ENCODE results near the gene WSCD1. TPM values are rescaled to one million over a fixed set of nuclear protein-coding genes. Genes with fewer than 3 reads are reported as not detected.

The WSCD1 gene
- total RNA-seq, 1 donor from 2014 or later = 16.1 TPM

GRCh38 chr17:6170349-6170748 is 100.2 kb downstream of the WSCD1 start:
- Mint-ChIP-seq H3K27ac (no peak overlapping the region), H3K4me1 (ENCODE audit: unreplicated experiment) (peaks cover 23% of the 10 kb centered on the region), H3K4me3 (no peak overlapping the region), H3K36me3 (no peaks in the 10 kb centered on the region), H3K9me3 (peaks cover 10% of the 10 kb centered on the region), H3K27me3 (peaks cover 31% of the 10 kb centered on the region)
- DNase-seq (ENCODE audit: extremely low spot score, unreplicated experiment) = no peak
- TF ChIP-seq, protein P1, sequence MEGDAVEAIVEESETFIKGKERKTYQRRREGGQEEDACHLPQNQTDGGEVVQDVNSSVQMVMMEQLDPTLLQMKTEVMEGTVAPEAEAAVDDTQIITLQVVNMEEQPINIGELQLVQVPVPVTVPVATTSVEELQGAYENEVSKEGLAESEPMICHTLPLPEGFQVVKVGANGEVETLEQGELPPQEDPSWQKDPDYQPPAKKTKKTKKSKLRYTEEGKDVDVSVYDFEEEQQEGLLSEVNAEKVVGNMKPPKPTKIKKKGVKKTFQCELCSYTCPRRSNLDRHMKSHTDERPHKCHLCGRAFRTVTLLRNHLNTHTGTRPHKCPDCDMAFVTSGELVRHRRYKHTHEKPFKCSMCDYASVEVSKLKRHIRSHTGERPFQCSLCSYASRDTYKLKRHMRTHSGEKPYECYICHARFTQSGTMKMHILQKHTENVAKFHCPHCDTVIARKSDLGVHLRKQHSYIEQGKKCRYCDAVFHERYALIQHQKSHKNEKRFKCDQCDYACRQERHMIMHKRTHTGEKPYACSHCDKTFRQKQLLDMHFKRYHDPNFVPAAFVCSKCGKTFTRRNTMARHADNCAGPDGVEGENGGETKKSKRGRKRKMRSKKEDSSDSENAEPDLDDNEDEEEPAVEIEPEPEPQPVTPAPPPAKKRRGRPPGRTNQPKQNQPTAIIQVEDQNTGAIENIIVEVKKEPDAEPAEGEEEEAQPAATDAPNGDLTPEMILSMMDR (conservative IDR thresholded peaks at IDR 0.05) = no peak

- no peak overlapping the region for H3K27ac Mint-ChIP-seq
- no peak for DNase-seq (ENCODE audit: extremely low spot score, unreplicated experiment)
- H3K27me3 Mint-ChIP-seq = peaks cover 20% of the 10 kb centered on the region
- no peaks in the 10 kb centered on the region for H3K36me3 Mint-ChIP-seq
- TF ChIP-seq, protein P1 (conservative IDR thresholded peaks at IDR 0.05) = no peak
- no peak overlapping the region for H3K4me3 Mint-ChIP-seq
- peaks cover 10% of the 10 kb centered on the region for H3K9me3 Mint-ChIP-seq
- H3K4me1 Mint-ChIP-seq (ENCODE audit: unreplicated experiment) = peaks cover 18% of the 10 kb centered on the region
Measured at GRCh38 chr17:6172642-6173330, 102.6 kb downstream of the WSCD1 start.

DNA sequence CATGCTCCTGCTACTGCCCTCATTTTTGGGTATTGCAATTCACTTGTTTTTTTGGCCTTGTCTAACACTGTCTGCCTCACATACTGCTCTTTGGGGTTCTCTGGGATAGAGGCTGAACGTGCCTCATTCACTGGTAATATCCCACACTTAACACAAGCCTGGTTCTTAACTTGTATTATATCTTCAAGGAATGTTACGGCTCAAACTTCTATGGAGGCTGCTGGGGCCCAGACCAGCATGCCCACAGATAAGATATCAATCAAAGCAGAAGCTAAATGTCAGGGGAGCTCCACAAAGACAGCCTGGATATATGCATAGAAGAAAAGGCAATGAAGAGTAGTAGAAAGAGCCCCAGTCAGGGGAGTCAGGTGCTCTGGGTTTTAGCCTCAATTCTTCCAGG is 103.5 kb downstream of the WSCD1 start:
- TF ChIP-seq, protein P1 (conservative IDR thresholded peaks at IDR 0.05) = no peak
- Mint-ChIP-seq H3K36me3 (no peaks in the 10 kb centered on the region), H3K9me3 (peaks cover 10% of the 10 kb centered on the region), H3K27ac (no peak overlapping the region), H3K27me3 (peaks cover 15% of the 10 kb centered on the region), H3K4me3 (no peak overlapping the region), H3K4me1 (ENCODE audit: unreplicated experiment) (peaks cover 10% of the 10 kb centered on the region)
- DNase-seq (ENCODE audit: extremely low spot score, unreplicated experiment) = no peak

All from type B pancreatic cell (in vitro differentiated cells).